Stomach (tissue), 9 donors: ENCODE measurements around the gene TXNDC11. TPM values are rescaled to one million over a fixed set of nuclear protein-coding genes. Genes with fewer than 3 reads are reported as not detected.

Source experiments
- DNase-seq, 2 donors: peaks; one replicate each; pipeline versions ENCODE4 v3.0.0 to v3.0.0-alpha.2; 2013 to 2019
- H3K27ac ChIP-seq, 5 donors: fragments of 200-600 bp in 4 of 5; sonication (generic) in 4 of 5; one replicate each; pipeline ENCODE4 v1.5.1; 2013 to 2019; ENCODE audit warnings: mild to moderate bottlenecking in 1 of 5, moderate library complexity in 1 of 5
- H3K27me3 ChIP-seq, 3 donors: fragments of 200-600 bp; sonication (generic); one replicate each; pipeline ENCODE4 v1.5.1; 2017 to 2019; ENCODE audit warnings: mixed run types in 1 of 3
- H3K36me3 ChIP-seq, 4 donors: fragments of 200-600 bp; sonication (generic); 1 replicate in 3 of 4; 2 replicates in 1 of 4; pipeline ENCODE4 v1.5.1; 2016 to 2019
- H3K4me1 ChIP-seq, 4 donors: fragments of 200-600 bp; sonication (generic); one replicate each; pipeline ENCODE4 v1.5.1; 2016 to 2019
- H3K4me3 ChIP-seq, 4 donors: fragments of 200-600 bp; sonication (generic) in 3 of 4; one replicate each; pipeline ENCODE4 v1.5.1; 2016 to 2019; ENCODE audit warnings: mild to moderate bottlenecking in 1 of 4
- H3K9me3 ChIP-seq, 4 donors: fragments of 200-600 bp; sonication (generic); one replicate each; pipeline ENCODE4 v1.5.1; 2016 to 2019
- EP300 ChIP-seq: sonication (generic); formaldehyde crosslinking; IDR thresholded peaks from one replicate; pipeline ENCODE4 v1.6.1; 2017; ENCODE audit warnings: antibody characterized with exemption
- POLR2A ChIP-seq, 4 donors: fragments of 450-650 bp; IDR thresholded peaks; one replicate each; pipeline ENCODE4 v1.6.1; 2016; ENCODE audit warnings: antibody characterized with exemption in 4 of 4, control low read depth in 2 of 4, mild to moderate bottlenecking in 1 of 4, moderate library complexity in 1 of 4
- POLR2AphosphoS5 ChIP-seq, 3 donors: sonication (generic); formaldehyde crosslinking; IDR thresholded peaks; one replicate each; pipeline ENCODE4 v1.6.1; 2016; ENCODE audit warnings: antibody characterized with exemption in 3 of 3
- WGBS, 5 donors: extraction: QIAGEN DNeasy Blood & Tissue Kit in 3 of 5; methylation state at CpG; one replicate each; pipeline versions ENCODE4 v1.1.5 to v1.1.7; 2013 to 2018; 5-methylcytosine and 5-hydroxymethylcytosine counted together
- intact Hi-C: fragments of 100-400 bp; cut with DNase I; formaldehyde crosslinking; loops from one replicate; pipeline ENCODE4 v1.15.1; 2023; ENCODE audit warnings: low total_unique reads
- polyA plus RNA-seq, 3 donors: library from polyadenylated mRNA; stranded (reverse); fragments of 200-250 nt; gene quantifications; one replicate each; pipeline ENCODE4 v1.2.3, GENCODE V29; 2013
- total RNA-seq, 5 donors: library from RNA; depleted of rRNA; stranded (reverse); fragments of >200 nt; gene quantifications; one replicate each; pipeline versions ENCODE4 v1.1.0 to v1.2.3, GENCODE V29; 2014 to 2016
- TF ChIP-seq, protein P1 (sequence below), 7 experiments: fragments of 450-650 bp in 4 of 7; fragments of 200-600 bp in 3 of 7; sonication (generic) in 3 of 7; IDR thresholded peaks; one replicate each; pipeline ENCODE4 v1.5.1; 2016 to 2019; ENCODE audit warnings: antibody characterized with exemption in 7 of 7, control low read depth in 2 of 7, mild to moderate bottlenecking in 1 of 7
- donor health status: healthy with polysubstance abuse.
- donor health status: Bipolar disorder and iron deficiency.
- donor health status: healthy.

Gene TXNDC11
- total and polyA plus RNA-seq, 8 donors = 24.1 to 72.9 (median 42.1) TPM

DNA sequence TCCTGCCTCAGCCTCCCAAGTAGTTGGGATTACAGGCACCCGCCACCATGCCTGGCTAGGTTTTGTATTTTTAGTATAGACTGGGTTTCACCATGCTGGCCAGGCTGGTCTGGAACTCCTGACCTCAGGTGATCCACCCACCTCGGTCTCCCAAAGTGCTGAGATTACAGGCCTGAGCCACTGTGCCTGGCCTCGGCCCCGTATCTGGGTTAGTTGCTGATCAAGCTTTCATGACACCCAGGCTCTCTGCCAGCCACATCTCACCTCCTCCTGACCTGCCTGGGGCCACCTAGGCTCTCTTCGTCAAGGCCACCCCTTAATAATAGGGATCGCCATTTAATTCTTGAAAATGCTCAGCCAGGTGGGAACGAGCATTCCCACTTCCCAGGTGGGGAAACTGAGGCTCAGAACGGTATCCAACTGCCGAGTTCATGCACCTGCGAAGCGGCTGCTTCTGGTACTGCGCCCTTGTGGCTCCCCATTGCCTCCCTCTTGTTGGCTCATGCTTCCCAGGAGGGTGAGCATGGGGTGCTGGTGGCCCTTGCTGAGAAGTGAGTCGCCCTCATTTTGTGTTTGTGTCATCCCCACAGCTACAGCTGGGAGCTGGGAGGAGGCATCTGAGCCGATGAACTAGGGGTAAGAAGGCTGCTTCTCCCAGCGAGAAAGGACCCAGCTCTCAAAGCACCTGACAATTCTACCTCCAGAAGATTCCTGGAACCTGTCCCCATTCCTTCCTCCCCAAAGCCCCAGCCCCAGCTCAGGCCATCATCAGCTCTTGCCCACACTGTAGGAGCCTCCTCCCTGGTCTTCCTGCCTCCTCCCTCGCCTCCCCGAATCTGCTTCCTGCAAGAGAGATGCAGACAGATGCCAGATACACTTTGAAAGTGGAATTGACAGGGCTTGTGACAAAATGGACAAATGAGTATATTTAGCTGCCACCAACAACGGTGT lies 91.7 kb downstream of the TXNDC11 start:
- TF ChIP-seq, protein P1, sequence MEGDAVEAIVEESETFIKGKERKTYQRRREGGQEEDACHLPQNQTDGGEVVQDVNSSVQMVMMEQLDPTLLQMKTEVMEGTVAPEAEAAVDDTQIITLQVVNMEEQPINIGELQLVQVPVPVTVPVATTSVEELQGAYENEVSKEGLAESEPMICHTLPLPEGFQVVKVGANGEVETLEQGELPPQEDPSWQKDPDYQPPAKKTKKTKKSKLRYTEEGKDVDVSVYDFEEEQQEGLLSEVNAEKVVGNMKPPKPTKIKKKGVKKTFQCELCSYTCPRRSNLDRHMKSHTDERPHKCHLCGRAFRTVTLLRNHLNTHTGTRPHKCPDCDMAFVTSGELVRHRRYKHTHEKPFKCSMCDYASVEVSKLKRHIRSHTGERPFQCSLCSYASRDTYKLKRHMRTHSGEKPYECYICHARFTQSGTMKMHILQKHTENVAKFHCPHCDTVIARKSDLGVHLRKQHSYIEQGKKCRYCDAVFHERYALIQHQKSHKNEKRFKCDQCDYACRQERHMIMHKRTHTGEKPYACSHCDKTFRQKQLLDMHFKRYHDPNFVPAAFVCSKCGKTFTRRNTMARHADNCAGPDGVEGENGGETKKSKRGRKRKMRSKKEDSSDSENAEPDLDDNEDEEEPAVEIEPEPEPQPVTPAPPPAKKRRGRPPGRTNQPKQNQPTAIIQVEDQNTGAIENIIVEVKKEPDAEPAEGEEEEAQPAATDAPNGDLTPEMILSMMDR (IDR thresholded peaks at IDR 0.05) = no peak
- TF ChIP-seq POLR2AphosphoS5 (IDR thresholded peaks at IDR 0.05) = no peak
- Histone ChIP-seq H3K27me3 (no peaks in the 10 kb centered on the region), H3K4me3 (no peak overlapping the region), H3K4me1 (no peaks in the 10 kb centered on the region), H3K27ac (no peak overlapping the region), H3K36me3 (no peaks in the 10 kb centered on the region), H3K9me3 (no peaks in the 10 kb centered on the region)
- DNase-seq = no peak
- 76 to 79% (median 78%) methylated on average over 18 of the region's 18 CpGs for WGBS, 5 donors
- intact Hi-C loops = no loop called here

DNA sequence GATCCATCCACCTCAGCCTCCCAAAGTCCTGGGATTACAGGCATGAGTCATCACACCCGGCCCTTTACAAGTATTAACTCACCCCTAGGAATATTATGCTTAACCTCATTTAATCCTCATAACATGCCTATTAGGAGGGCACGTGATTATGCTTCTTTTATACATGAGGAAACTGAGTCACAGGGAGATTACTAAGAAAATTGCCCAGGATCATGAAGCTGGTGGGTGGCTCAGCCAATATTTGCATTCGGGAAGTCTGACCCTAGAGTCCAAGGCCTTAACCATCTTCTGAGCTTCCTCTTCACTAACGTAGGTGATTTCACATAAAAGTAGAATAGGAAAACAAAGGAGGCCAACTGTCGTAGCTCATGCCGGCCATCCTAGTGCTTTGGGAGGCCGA lies 93.4 kb downstream of the TXNDC11 start:
- 74 to 79% (median 76%) methylated on average over 7 of the region's 7 CpGs for WGBS, 5 donors
- intact Hi-C loops = loop anchor here (10.0 kb wide), 1 partner anchor 114 kb away; no protein-coding TSS in a partner anchor
- DNase-seq = no peak

DNA sequence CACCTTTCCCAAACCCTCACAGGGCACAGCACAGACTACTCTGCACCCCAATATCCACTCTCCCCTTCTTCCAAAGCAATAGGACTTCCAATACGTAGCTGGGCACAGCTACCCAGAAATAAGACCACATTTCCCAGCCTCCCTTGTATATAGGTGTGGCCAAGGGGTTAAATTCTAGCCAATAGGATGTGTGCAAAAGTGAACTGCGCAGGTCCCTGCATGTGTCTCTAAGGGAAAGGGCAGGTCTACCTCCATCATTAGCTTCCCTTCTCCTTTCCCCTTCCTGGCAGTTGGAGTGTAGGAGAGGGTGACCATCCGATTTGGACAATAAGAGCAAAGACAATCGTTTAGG lies 99.9 kb downstream of the TXNDC11 start:
- TF ChIP-seq POLR2AphosphoS5 (IDR thresholded peaks at IDR 0.05) (no peak), EP300 (no peak), POLR2A (IDR thresholded peaks at IDR 0.05) (no peak)
- TF ChIP-seq, protein P1 (IDR thresholded peaks at IDR 0.05) = no peak
- Histone ChIP-seq H3K4me3 (no peak overlapping the region), H3K36me3 (no peaks in the 10 kb centered on the region), H3K4me1 (peaks cover 20 to 28% (median 23%) of the 10 kb centered on the region in 4 donors), H3K27ac (no peak overlapping the region), H3K27me3 (no peaks in the 10 kb centered on the region), H3K9me3 (no peaks in the 10 kb centered on the region)
- DNase-seq = no peak
- intact Hi-C loops = loop anchor here (5.0 to 10.0 kb wide), 2 partner anchors 108 to 235 kb away; no protein-coding TSS in a partner anchor
- 53 to 67% (median 56%) methylated on average over 4 of the region's 4 CpGs for WGBS, 5 donors

More for the DNA sequence above, 93.4 kb downstream of the TXNDC11 start:
- no peaks in the 10 kb centered on the region for H3K27me3 ChIP-seq
- H3K36me3 ChIP-seq = no peaks in the 10 kb centered on the region
- H3K4me3 ChIP-seq = no peak overlapping the region
- no peaks in the 10 kb centered on the region for H3K9me3 ChIP-seq
- H3K4me1 ChIP-seq = no peaks in the 10 kb centered on the region
- no peak overlapping the region for H3K27ac ChIP-seq
- TF ChIP-seq, protein P1 (IDR thresholded peaks at IDR 0.05) = no peak
- TF ChIP-seq EP300 = no peak
- TF ChIP-seq POLR2AphosphoS5 (IDR thresholded peaks at IDR 0.05) = no peak
- no peak for TF ChIP-seq POLR2A (IDR thresholded peaks at IDR 0.05)

DNA sequence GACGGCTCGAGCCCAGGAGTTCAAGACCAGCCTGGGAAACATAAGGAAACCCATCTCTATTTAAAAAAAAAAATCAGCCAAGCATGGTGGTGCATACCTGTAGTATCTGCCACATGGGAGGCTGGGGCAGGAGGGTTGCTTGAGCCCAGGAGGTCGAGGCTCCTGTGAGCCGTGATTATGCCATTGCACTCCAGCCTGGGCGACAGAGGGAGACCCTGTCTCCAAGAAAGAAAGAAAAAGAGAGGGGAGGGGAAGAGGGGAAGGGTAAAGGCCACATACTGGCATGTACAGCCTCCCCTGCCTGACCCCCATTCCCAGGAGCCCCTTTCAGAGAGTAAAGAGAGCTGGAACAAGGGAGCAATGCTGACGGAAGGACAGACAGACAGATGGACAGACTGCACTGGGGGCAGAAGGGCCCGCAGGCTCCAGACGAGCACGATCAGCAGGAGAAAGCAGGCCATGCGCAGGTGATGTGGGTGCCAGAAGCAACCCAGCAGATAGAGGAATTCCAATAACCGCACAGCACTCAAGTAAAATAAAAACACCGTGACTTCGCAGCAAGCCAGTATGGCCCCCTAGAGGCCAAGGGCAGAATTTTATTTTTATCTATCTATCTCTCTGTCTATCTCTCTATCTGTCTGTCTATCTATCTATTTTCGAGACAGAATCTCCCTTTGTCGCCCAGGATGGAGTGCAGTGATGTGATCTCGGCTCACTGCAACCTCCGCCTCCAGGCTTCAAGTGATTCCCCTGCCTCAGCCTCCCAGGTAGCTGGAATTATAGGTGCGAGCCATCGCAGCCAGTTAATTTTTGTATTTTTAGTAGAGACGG lies 101.5 kb downstream of the TXNDC11 start:
- DNase-seq = peak in 1 of 2 donors; percentile 78
- 40 to 45% (median 41%) methylated on average over 20 of the region's 20 CpGs for WGBS, 5 donors
- no peaks in the 10 kb centered on the region for H3K36me3 ChIP-seq
- intact Hi-C loops = loop anchor here (5.0 to 10.0 kb wide), 2 partner anchors 106 to 234 kb away; no protein-coding TSS in a partner anchor
- peak overlapping the region; percentile 43 to 91 (median 85) for H3K27ac ChIP-seq
- H3K27me3 ChIP-seq = no peaks in the 10 kb centered on the region
- H3K4me1 ChIP-seq = peaks cover 20 to 37% (median 30%) of the 10 kb centered on the region in 4 donors
- H3K9me3 ChIP-seq = no peaks in the 10 kb centered on the region
- H3K4me3 ChIP-seq = no peak overlapping the region
- TF ChIP-seq EP300 = no peak
- TF ChIP-seq, protein P1 (IDR thresholded peaks at IDR 0.05) = peak in 5 of 7 experiments; percentile 67 to 91 (median 80)
